SK-N-DZ (cell line): ENCODE results near the gene WRAP53. TPM values are rescaled to one million over a fixed set of nuclear protein-coding genes. Genes with fewer than 3 reads are reported as not detected.
A peak's percentile ranks its signal among the peaks of the same experiment; 100 is the strongest.
"Not testable (repeated sequence)": the region's sequence is repeated elsewhere in the genome, so short reads cannot be mapped to it uniquely, and the experiment has no call there.

Experiments
- DNase-seq: peaks from one replicate; pipeline ENCODE4 v3.0.0-alpha.2; 2015; ENCODE audit warnings: low spot score
- polyA plus RNA-seq, 2 experiments: library from polyadenylated mRNA; depleted of rRNA; stranded (reverse); fragments of >200 nt; gene quantifications; 2 replicates each; pipeline ENCODE4 v1.2.3, GENCODE V29; 2014

WRAP53 gene
- 48.4 and 50.3 TPM in 2 replicates for polyA plus RNA-seq (2014; cell fraction: cytosol; rRNA removed)
- polyA plus RNA-seq (2014; cell fraction: nucleus; rRNA removed) = 58.4 and 68.1 TPM in 2 replicates

GRCh38 chr17:7687908-7688807, at the start of gene WRAP53:
Gene WRAP53, plus strand, starts transcription at chr17:7688477. Its CDS starts 172 bp downstream, at chr17:7688649.
- DNase-seq = peak; percentile 99

DNA sequence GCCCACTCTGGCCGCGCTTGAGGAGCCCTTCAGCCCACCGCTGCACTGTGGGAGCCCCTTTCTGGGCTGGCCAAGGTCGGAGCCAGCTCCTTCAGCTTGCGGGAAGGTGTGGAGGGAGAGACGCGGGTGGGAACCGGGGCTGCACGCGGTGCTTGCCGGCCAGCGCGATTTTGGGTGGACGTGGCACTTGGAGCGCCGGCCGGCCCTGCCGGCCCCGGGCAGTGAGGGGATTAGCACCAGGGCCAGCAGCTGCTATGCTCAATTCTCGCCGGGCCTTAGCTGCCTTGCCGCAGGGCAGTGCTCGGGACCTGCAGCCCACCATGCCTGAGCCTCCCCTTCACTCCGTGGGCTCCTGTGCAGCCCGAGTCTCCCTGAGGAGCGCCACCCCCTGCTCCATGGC, 47.5 kb upstream of the WRAP53 start:
- DNase-seq = no peak

- not testable (repeated sequence) for DNase-seq
These were observed 46.6 kb upstream of the WRAP53 start for GRCh38 chr17:7641635-7642034.

DNA sequence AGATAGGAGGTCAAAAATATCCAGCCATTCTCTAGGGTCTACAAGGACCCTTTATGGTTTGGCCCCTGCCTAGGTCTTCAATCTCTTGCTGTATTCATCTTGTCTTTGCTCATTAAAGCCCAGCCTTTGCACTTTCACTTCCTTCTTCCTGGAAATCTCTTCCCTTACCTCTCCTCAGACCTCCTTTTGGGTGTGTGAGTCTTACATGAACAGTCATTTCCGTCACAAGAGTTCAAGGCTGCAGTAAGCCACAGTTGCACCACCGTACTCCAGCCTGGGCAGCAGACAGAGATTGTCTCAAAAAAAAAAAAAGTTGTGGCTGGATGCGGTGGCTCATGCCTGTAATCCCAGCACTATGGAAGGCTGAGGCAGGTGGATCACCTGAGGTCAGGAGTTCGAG, 43.5 kb upstream of the WRAP53 start:
- no peak for DNase-seq

DNA sequence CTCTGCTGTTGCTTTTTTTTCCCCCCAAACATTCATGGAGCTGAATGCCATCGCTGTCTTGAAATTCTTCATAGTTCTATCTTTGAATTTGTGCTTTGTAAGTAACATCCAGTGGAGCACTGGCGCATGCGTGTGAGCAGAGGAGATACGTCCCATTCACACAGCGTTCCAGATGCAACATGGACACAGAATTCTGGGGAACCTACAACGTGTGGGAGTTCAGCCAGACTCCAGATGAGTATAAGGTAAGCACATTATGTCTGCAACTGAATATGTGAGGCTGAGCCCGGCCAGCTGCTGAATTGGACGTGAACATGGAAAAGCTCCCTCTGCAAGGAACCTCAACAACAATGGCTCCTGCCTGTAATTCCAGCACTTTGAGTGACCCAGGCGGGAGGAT, 41.8 kb upstream of the WRAP53 start:
- no peak for DNase-seq

GRCh38 chr17:7647018-7647417, 41.3 kb upstream of the WRAP53 start:
- DNase-seq = no peak

- peak; percentile 96 for DNase-seq
These were observed 37.7 kb upstream of the WRAP53 start, which contains the start of gene ATP1B2 for GRCh38 chr17:7650509-7651096. Gene ATP1B2, plus strand, starts transcription at chr17:7650926. Its CDS starts 593 bp downstream, at chr17:7651519.

DNA sequence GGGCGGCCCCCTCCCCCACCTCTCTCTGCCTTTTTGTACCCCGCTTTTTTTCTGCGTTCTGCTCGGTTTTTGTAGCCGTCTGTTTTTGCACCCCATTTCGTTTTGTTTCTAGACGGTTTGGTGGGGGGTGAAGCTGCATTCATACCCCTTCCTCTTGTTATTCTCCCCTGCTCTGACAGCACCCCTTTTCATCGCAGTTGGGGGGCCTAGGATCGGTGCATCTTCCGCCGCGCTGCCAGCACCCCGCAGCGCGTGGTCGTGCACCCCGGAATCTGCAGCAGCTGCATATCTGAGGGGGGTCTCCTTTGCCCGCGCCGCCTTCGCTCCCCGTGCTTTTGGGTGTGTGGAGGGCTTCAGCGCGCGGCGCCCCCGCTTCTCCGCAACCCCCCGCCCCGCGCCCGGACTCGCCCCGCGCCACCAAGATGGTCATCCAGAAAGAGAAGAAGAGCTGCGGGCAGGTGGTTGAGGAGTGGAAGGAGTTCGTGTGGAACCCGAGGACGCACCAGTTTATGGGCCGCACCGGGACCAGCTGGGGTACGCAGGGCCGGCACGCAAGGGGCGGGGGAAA, 37.1 kb upstream of the WRAP53 start:
- DNase-seq = no peak

- peak; percentile 46 for DNase-seq
These were observed 36.5 kb upstream of the WRAP53 start for GRCh38 chr17:7651665-7652387.

- DNase-seq = no peak
These were observed 35.6 kb upstream of the WRAP53 start for GRCh38 chr17:7652388-7653356.

- DNase-seq = no peak
These were observed 33.3 kb upstream of the WRAP53 start for GRCh38 chr17:7654832-7655540.

DNA sequence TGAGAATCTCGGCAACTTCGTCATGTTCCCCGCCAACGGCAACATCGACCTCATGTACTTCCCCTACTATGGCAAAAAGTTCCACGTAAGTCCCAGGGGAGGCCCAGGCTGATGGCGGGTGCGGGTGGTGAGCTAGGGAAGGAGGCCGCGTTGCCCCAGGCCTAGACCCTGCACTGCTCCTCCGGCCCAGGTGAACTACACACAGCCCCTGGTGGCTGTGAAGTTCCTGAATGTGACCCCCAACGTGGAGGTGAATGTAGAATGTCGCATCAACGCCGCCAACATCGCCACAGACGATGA, 32.8 kb upstream of the WRAP53 start:
- DNase-seq = no peak

GRCh38 chr17:7656958-7657609, 31.2 kb upstream of the WRAP53 start:
- DNase-seq = peak; percentile 47

DNA sequence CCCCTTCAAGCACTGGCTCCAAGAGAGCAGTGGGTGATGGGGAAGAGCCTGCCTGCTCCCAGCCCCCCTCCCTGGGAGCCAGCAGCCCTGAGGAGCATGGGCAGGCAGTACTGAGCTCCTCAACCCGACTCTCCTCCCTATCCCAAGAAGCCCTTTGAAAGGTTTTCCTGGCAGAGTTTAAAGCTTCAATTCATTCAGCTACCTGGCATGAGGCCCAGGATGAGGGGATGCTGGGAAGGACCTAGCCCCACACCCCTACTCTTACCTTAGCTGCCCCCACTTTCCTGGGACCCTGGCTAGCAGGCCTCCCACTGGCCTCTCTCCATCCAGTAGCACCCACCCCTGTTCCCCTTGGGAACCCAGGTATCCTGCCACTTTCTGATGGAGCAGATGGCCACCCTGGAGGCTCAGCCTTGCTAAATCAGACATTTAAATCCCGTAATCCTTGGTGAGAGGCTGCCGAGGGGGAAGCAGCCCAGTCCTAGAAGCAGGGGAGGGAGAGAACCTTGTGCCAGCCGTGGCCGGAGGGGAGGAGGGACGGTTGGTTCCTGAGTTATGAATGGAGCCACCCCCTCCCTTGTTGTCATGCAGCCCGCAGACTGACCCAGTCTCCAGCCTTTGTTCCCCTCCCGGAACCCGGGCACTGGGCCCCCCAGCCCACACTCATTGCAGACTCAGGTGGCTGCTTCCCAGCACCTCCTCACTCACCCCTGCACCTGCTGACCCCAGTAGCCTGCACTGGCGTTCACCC, 20.4 kb upstream of the WRAP53 start:
- DNase-seq = no peak

- DNase-seq = no peak
These were observed 19.8 kb upstream of the WRAP53 start for GRCh38 chr17:7668482-7668881.

DNA sequence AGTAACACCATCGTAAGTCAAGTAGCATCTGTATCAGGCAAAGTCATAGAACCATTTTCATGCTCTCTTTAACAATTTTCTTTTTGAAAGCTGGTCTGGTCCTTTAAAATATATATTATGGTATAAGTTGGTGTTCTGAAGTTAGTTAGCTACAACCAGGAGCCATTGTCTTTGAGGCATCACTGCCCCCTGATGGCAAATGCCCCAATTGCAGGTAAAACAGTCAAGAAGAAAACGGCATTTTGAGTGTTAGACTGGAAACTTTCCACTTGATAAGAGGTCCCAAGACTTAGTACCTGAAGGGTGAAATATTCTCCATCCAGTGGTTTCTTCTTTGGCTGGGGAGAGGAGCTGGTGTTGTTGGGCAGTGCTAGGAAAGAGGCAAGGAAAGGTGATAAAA, 15.0 kb upstream of the WRAP53 start:
- DNase-seq = no peak

GRCh38 chr17:7674934-7675333, 13.3 kb upstream of the WRAP53 start:
- DNase-seq = no peak

DNA sequence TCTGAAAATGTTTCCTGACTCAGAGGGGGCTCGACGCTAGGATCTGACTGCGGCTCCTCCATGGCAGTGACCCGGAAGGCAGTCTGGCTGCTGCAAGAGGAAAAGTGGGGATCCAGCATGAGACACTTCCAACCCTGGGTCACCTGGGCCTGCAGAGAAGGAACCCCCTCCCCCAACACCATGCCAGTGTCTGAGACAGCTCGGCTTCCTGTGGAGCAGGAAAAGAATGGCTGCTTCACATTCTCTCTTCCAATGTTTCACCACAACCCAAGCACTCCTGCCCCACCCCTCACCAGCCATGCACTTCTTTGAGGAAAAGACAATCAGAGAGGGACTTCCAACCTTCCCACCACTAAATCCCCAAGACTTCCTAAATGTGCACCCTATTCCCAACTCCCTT, 11.7 kb upstream of the WRAP53 start:
- no peak for DNase-seq
